Measurements from ENCODE around the gene LY6G5C.

The LY6G5C gene

GRCh38 chr6:31691078-31691463 lies 10.2 kb upstream of the LY6G5C start:
- DNase-seq, result no peak

DNA sequence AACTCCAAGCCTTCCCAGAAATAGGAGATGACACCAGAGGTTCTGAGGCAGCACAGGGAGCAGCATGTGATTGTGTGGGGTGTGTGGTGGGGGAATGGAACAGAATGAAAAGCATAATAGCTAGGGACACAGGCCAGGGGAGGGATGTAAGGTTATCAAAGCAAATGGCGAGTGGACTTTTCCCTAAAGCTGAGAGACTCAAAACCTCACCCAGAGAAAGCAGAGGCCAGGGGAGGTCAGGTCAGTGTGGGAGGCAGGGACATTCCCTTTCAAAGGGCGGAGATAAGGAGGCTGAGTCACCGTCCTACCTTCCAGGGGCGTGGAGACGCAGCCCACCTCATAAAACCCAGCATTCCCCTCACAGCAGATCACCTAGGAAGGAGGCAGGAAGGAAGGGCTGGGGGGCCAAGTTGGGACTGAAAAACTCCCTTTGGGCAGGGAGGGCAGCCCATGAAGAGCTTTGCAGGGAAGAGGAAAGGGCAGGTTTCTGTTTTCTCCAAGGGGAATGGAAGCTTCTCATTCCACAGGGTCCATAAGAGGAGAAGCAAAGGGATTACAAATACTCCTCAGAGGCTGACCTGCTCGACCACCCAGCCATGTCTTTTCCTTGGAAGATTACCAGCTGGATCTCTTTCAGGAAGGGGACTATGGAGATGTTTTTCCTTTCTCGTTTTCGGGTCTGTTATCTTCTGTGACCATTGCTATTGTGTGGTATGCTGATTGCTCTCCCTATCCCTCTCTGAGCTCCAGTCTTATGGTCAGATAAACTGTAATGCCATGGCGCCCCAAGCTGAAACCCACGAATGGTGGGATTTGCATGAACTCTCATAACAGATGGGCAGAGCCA lies 9.6 kb upstream of the LY6G5C start:
- peak; percentile 33 for DNase-seq

DNA sequence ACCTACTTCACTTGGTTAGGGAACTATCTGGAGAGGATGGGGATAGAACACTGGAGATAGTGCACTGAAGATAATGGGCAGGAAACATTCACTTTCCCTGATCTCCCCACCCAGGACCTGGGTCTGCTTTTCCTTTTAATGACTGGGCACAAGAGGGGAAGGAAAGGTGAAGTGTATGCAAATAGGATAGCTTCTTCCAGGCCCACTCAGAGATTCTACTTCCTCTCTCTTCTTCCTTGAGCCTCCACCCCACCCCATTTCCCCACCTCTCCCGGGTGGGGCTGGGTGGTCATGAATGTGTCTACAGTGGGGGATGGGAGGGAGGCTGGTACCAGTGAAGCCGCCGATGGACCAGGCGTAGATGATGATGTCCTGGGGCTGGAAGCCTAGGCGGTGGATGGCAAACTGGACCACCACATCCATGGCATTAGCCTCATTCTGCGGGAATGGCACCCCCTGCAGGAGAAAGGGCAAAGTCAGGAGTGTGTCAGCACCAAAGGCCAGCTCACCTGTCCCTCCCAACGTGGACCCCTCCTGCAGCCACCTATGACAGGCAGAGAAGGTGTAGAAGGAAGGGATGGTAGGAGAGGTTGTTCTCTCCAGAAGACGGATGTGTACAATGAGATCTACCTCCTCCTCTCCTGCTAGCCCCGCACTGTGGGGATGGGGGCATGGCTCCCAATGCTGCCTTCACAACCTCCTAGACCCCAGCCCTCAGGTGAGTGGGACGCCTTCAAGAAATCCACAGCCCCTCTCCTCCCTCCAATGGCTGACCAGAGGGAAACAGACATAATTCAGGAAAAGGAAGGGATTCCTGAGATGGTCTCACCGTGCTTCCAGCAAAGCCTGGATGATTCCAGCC lies 8.6 kb upstream of the LY6G5C start:
- no peak for DNase-seq

DNA sequence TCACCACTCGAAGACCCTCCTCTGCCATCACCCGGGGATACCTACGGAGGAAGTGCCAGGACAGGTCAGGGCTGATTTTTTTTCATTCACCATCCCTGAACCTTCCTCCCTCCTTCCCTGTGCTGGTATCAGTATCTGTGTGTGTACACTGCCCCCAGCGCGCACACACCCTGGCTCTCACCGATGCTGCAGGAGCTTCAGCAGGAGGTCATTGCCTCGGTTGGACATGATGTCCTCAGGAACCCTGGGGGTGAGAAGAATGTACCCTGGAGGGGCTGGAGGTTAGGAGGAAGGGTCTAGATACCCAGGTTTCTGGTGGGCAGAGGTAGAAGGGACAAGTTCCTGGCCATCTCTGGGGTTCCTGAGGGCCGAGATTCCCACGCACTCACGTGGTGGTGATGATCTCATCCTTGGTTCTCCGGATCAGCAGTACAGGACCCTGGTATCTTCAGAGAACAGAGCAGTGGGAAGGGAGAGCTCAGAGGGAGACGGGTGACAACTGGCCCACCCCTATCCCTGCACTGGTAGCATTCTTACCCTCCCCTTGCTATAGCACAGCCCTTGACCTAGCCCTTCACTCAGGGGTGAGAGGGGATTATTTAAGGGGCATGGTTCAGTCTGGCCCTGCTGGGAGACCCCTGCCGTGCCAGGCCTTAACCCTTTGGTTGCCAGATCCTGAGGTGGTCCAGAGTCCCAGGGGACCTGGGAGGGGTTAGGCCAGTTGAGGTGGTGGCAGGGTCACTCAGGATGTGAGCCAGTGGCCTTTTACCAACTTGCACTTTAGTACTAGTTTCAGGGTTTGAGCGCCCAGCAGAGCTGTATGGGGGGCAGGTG lies 7.2 kb upstream of the LY6G5C start:
- DNase-seq, result no peak

- no peak for DNase-seq
Measured at GRCh38 chr6:31687321-31687720, 6.5 kb upstream of the LY6G5C start.

GRCh38 chr6:31686483-31686882 lies 5.6 kb upstream of the LY6G5C start:
- DNase-seq, result no peak

GRCh38 chr6:31683591-31683990 lies 2.7 kb upstream of the LY6G5C start:
- no peak for DNase-seq

DNA sequence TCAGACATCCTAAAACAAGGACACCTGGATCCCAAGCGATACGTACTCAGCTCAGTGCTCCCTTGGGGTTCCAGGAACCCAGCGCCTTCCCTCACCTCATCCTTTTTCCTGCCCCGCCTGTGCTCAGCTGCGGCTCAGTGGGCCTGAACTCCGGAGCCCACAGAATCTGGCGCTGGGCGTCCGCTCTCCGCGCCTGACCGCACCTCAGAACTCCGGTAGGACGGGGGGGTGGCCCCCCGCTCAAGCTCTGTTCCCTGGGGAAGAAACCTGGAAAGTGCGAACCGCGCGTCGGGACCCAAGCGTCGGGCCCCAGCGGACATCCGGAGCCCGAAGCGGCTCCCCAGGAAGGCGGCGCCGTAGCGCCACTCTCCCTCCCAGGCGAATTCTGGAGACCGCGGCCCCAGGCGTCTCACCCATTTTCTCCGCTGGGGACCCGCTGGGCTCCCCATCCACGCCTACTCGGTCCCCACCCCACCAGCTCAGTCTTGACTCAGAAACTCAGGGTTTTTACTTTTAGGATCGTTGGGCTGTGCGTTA lies 336 bp upstream of the LY6G5C start:
- peak; percentile 56 for DNase-seq

GRCh38 chr6:31677955-31678354 lies 2.9 kb downstream of the LY6G5C start:
- DNase-seq, result no peak

DNA sequence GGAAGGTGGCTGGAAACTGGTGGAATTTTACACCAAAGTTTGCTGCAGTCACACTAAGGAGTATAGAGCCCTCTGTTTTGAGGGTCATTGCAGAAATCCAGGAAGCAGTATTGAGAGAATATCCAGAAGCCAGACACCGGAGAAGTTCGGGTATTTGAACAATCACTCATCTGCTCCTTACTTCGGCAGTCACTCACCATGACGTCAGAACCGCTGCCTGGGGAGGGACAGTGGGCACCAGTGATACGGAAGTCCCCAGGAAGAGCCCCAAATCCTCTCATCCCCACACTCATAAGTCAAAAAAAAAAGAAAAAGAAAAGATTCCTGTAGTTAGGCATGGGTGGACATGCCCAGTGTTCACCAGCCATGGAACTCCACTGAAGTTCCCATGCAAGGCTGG lies 4.0 kb downstream of the LY6G5C start:
- DNase-seq, result no peak

DNA sequence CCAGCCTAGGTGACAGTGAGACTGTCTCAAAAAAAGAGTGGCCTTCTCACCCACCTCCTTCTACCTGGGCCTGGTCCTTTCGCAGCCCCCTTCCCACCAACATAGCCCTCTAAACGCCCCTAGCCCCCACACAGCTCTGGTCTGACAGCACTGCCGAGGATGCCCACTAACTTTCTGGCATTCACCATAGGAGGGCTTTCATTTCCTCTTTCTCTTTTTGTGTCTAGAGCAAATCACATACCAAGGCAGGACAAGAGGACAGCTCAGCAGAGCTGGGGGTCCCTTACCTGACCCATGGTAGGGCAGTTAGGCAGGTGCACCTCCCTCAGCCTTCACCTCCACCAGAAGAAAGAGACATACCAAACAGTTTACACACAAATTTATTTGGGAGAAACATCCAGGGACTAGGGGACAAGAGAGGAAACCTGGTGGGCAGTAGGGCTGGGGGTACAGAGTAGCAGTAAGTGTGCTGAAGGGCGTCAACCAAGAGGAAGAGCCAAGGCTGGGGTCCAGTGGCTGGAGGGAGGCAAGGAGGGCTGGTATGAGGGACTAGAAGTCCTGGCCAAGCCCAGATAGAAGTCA lies 4.5 kb downstream of the LY6G5C start:
- DNase-seq, result no peak

GRCh38 chr6:31669676-31670075 lies 11.2 kb downstream of the LY6G5C start, which contains the start of gene LY6G5B:
Gene LY6G5B (plus strand): TSS chr6:31669976. CDS start chr6:31670951, 975 bp downstream.
- DNase-seq, result no peak

DNA sequence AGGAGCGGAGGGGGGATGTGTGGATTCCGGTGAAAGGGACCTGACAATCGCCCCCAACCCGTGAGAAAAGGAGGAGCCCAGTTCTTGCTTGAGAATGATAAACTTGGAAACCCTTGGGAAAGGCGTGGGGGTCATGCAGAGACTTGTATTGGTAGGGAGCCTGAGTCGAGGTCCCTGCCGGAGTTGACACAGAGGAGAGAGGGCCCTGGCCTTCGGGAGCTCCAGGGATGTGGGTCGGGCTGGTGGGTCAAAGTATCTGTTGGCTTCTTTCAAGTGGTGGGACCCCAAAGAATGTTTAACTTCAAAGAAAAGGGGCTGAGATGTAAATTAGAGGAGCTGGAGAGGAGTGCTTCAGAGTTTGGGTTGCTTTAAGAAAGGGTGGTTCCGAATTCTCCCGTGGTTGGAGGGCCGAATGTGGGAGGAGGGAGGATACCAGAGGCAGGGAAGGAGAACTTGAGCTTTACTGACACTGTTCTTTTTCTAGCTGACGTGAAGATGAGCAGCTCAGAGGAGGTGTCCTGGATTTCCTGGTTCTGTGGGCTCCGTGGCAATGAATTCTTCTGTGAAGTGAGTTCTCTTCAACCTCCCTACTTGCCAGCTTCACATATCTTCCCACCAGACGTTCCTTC lies 14.4 kb downstream of the LY6G5C start:
- DNase-seq, result peak; percentile 59

DNA sequence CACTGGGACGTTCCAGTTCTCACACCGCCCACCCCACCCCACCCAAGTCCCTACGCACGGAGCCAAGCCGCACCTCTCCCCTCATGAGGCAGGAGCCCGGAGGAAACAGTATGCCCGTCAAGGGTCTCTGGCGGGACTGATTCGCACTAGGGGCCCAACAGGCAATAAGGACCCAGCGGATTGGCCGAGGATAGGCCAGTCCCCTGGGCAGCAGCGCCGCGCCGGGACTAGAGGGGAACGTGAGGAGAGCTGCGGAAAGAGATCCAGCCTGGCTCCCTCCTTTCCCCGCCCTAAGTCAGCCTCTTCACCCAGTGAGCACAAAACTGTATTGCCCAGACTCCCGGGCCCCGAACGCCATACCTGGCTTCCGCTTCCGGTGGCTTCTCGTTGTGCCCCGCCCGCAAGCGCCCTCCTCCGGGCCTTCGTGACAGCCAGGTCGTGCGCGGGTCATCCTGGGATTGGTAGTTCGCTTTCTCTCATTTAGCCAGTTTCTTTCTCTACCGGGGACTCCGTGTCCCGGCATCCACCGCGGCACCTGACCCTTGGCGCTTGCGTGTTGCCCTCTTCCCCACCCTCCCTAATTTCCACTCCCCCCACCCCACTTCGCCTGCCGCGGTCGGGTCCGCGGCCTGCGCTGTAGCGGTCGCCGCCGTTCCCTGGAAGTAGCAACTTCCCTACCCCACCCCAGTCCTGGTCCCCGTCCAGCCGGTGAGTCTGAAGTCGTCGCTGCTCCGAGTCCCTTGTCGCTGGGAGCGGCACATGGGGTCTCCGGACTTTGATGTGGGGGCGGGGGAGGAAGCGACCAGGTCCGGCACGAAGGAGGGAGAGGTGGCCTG lies 15.1 kb downstream of the LY6G5C start, which contains the start of gene CSNK2B:
Gene CSNK2B, plus strand, starts transcription at position 580 of the 836 bp plus-strand sequence. CDS start 752 bp downstream, outside the sequence.
- peak; percentile 98 for DNase-seq

GRCh38 chr6:31664790-31665500 lies 15.9 kb downstream of the LY6G5C start, which contains the start of gene GPANK1:
Gene GPANK1 (minus strand): TSS chr6:31664997. CDS start chr6:31664478, 519 bp downstream.
- DNase-seq, result peak; percentile 96

- DNase-seq, result peak; percentile 22
Measured at GRCh38 chr6:31663961-31664789, 16.7 kb downstream of the LY6G5C start.

GRCh38 chr6:31663126-31663960 lies 17.5 kb downstream of the LY6G5C start:
- DNase-seq, result peak; percentile 55
